Measurements from ENCODE around the gene RAPH1.

Gene RAPH1

DNA sequence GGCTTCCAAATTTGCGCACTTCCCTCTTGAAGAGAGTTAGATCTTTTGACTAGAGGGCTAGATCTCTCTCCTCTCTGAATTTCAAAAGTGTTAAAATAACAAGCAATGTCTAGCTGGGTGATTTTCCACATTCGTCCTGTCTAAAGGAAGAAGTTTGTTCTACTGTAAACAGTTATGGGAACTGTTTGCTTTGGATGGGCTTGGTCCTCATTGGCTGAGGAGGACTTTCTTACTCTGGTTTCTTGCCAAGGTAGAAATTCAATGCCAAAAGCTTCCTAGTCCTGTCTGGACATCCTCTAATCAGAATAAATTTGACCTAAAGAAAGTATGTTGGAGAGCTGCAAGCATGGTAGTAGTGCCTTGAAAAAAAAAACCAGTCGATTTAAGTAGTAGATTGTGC is 47.4 kb upstream of the RAPH1 start (continued):
- TF ChIP-seq GLIS2 (tag by site-specific recombination; IDR thresholded peaks at IDR 0.05) (no peak), GLI2 (tag by site-specific recombination; IDR thresholded peaks at IDR 0.05; ENCODE audit: borderline replicate concordance, low read depth) (no peak)
- TF ChIP-seq, protein P1, sequence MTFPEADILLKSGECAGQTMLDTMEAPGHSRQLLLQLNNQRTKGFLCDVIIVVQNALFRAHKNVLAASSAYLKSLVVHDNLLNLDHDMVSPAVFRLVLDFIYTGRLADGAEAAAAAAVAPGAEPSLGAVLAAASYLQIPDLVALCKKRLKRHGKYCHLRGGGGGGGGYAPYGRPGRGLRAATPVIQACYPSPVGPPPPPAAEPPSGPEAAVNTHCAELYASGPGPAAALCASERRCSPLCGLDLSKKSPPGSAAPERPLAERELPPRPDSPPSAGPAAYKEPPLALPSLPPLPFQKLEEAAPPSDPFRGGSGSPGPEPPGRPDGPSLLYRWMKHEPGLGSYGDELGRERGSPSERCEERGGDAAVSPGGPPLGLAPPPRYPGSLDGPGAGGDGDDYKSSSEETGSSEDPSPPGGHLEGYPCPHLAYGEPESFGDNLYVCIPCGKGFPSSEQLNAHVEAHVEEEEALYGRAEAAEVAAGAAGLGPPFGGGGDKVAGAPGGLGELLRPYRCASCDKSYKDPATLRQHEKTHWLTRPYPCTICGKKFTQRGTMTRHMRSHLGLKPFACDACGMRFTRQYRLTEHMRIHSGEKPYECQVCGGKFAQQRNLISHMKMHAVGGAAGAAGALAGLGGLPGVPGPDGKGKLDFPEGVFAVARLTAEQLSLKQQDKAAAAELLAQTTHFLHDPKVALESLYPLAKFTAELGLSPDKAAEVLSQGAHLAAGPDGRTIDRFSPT (tag by site-specific recombination; IDR thresholded peaks at IDR 0.05): no peak

DNA sequence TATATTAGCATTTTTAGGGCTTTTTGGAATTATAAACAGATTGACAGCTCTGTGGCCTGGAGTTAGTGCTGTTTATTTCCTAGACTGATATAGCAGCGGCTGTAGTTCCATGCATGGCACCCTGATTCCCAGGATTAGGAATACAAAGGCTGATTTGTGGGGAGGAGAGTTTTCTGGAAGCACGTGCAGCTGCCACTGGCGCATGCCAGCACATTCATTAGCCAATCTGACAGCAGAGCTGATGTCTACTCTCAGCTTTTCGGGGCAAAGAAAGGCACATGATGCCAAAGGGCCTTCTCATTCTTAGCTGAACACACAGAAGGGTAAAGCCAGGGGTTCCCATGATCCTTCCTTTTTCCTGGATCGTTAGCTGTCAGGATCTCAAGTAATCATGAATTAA is 45.7 kb upstream of the RAPH1 start:
- no peaks in the 10 kb centered on the region for H3K36me3 ChIP-seq (ENCODE audit: control insufficient read depth in 2 of 2, insufficient read depth in 1 of 2, low read length in 2 of 2)
- POLR2A ChIA-PET: no interaction called here
- H3K4me1 ChIP-seq (ENCODE audit: control insufficient read depth, insufficient read depth, low read length): 0 out of 2 replicates have a peak, but pooled peaks cover 7% of the 10 kb centered on the region
- H3K9me3 ChIP-seq (ENCODE audit: control insufficient read depth, insufficient read depth, low read depth, low read length): no peaks in the 10 kb centered on the region
- TF ChIP-seq ZSCAN16 (tag by site-specific recombination; IDR thresholded peaks at IDR 0.05) (no peak), ZNF624 (tag by site-specific recombination; IDR thresholded peaks at IDR 0.05) (no peak), ZNF510 (tag by site-specific recombination; IDR thresholded peaks at IDR 0.05; ENCODE audit: insufficient replicate concordance) (no peak), ZNF174 (tag by site-specific recombination; IDR thresholded peaks at IDR 0.05) (no peak), GLI4 (tag by site-specific recombination; IDR thresholded peaks at IDR 0.05) (no peak), SP3 (tag by site-specific recombination; IDR thresholded peaks at IDR 0.05) (no peak), FEZF1 (tag by site-specific recombination; IDR thresholded peaks at IDR 0.05) (no peak), ZNF76 (tag by site-specific recombination; IDR thresholded peaks at IDR 0.05; ENCODE audit: borderline replicate concordance, low read depth) (no peak), YY1 (tag by site-specific recombination; IDR thresholded peaks at IDR 0.05) (no peak), ZNF354C (tag by site-specific recombination; IDR thresholded peaks at IDR 0.05; ENCODE audit: borderline replicate concordance, low read depth) (no peak), ZNF302 (tag by site-specific recombination; IDR thresholded peaks at IDR 0.05; ENCODE audit: low read depth) (no peak), HOXC10 (CRISPR knock-in tag; IDR thresholded peaks at IDR 0.05) (no peak), ZBTB17 (tag by site-specific recombination; IDR thresholded peaks at IDR 0.05) (no peak), ZNF202 (tag by site-specific recombination; IDR thresholded peaks at IDR 0.05; ENCODE audit: borderline replicate concordance) (no peak)
- TF ChIP-seq, protein P2, sequence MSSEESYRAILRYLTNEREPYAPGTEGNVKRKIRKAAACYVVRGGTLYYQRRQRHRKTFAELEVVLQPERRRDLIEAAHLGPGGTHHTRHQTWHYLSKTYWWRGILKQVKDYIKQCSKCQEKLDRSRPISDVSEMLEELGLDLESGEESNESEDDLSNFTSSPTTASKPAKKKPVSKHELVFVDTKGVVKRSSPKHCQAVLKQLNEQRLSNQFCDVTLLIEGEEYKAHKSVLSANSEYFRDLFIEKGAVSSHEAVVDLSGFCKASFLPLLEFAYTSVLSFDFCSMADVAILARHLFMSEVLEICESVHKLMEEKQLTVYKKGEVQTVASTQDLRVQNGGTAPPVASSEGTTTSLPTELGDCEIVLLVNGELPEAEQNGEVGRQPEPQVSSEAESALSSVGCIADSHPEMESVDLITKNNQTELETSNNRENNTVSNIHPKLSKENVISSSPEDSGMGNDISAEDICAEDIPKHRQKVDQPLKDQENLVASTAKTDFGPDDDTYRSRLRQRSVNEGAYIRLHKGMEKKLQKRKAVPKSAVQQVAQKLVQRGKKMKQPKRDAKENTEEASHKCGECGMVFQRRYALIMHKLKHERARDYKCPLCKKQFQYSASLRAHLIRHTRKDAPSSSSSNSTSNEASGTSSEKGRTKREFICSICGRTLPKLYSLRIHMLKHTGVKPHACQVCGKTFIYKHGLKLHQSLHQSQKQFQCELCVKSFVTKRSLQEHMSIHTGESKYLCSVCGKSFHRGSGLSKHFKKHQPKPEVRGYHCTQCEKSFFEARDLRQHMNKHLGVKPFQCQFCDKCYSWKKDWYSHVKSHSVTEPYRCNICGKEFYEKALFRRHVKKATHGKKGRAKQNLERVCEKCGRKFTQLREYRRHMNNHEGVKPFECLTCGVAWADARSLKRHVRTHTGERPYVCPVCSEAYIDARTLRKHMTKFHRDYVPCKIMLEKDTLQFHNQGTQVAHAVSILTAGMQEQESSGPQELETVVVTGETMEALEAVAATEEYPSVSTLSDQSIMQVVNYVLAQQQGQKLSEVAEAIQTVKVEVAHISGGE (tag by site-specific recombination; conservative IDR thresholded peaks at IDR 0.05; ENCODE audit: low read depth): no peak
- TF ChIP-seq, protein P3, sequence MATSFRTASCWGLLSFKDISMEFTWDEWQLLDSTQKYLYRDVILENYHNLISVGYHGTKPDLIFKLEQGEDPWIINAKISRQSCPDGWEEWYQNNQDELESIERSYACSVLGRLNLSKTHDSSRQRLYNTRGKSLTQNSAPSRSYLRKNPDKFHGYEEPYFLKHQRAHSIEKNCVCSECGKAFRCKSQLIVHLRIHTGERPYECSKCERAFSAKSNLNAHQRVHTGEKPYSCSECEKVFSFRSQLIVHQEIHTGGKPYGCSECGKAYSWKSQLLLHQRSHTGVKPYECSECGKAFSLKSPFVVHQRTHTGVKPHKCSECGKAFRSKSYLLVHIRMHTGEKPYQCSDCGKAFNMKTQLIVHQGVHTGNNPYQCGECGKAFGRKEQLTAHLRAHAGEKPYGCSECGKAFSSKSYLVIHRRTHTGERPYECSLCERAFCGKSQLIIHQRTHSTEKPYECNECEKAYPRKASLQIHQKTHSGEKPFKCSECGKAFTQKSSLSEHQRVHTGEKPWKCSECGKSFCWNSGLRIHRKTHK (tag by site-specific recombination; IDR thresholded peaks at IDR 0.05): no peak
- TF ChIP-seq, protein P4, sequence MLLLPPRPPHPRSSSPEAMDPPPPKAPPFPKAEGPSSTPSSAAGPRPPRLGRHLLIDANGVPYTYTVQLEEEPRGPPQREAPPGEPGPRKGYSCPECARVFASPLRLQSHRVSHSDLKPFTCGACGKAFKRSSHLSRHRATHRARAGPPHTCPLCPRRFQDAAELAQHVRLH (tag by site-specific recombination; IDR thresholded peaks at IDR 0.05): no peak
- H3K4me3 ChIP-seq (ENCODE audit: low read depth, low read length): no peak overlapping the region
- CTCF ChIA-PET: no interaction called here
- no peak overlapping the region for H3K27ac ChIP-seq (ENCODE audit: extremely low read depth, low read depth, low read length)

Data from HEK293 (cell line).